ENCODE results near the gene ASPSCR1.

ASPSCR1 gene

GRCh38 chr17:81954131-81955057 lies 23.0 kb upstream of the ASPSCR1 start:
- no peak overlapping the region for H3K4me3 ChIP-seq (replicated peaks; ENCODE audit: low read depth, low read length)
- DNase-seq (ENCODE audit: low read depth): no peak
- TF ChIP-seq CTCF (IDR thresholded peaks at IDR 0.05; ENCODE audit: low read length, missing control alignments): no peak

- TF ChIP-seq CTCF (IDR thresholded peaks at IDR 0.05; ENCODE audit: low read length, missing control alignments): no peak
- no peak for DNase-seq (ENCODE audit: low read depth)
- H3K4me3 ChIP-seq (replicated peaks; ENCODE audit: low read depth, low read length): no peak overlapping the region
Observed at GRCh38 chr17:81955058-81955681, 22.3 kb upstream of the ASPSCR1 start.

GRCh38 chr17:81955756-81956544 lies 21.5 kb upstream of the ASPSCR1 start:
- H3K4me3 ChIP-seq (replicated peaks; ENCODE audit: low read depth, low read length): no peak overlapping the region
- DNase-seq (ENCODE audit: low read depth): no peak
- no peak for TF ChIP-seq CTCF (IDR thresholded peaks at IDR 0.05; ENCODE audit: low read length, missing control alignments)

- no peak overlapping the region for H3K4me3 ChIP-seq (replicated peaks; ENCODE audit: low read depth, low read length)
- no peak for TF ChIP-seq CTCF (IDR thresholded peaks at IDR 0.05; ENCODE audit: low read length, missing control alignments)
- no peak for DNase-seq (ENCODE audit: low read depth)
Observed at GRCh38 chr17:81956607-81957589, 20.5 kb upstream of the ASPSCR1 start.

GRCh38 chr17:81957691-81958432 lies 19.6 kb upstream of the ASPSCR1 start:
- H3K4me3 ChIP-seq (replicated peaks; ENCODE audit: low read depth, low read length): no peak overlapping the region
- no peak for DNase-seq (ENCODE audit: low read depth)
- no peak for TF ChIP-seq CTCF (IDR thresholded peaks at IDR 0.05; ENCODE audit: low read length, missing control alignments)
